ENCODE data around the gene PSG11. TPM values are rescaled to one million over a fixed set of nuclear protein-coding genes. Genes with fewer than 3 reads are reported as not detected.
"Not testable (repeated sequence)": the region's sequence is repeated elsewhere in the genome, so short reads cannot be mapped to it uniquely, and the experiment has no call there.

PSG11 gene
- total and polyA plus RNA-seq, 2 of the 13 experiments (the other 11 are each of a cell fraction or from before 2014, with no cell fraction given): not detected

DNA sequence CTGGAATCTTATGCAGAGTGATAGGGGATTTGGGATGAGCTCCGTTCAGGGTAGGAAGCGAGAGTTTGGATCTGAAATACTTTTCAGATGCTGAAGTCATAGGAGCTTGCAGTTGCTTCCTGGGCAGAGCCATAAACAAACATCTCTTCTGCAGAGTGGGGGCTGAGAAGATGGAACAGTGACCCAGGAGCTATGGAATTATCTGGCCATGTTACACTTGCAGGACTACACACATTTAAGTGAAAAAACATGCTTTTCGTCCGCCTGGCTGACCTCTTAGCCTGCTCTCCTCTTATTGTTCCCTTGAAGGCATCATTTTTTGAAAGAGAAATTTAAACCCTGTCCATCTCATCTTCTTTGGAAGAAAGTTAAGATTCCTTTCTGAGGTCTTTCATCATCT, 40.7 kb downstream of the PSG11 start:
- no peak overlapping the region for H3K9ac ChIP-seq (ENCODE audit: insufficient read depth, low read depth, low read length)
- no peak overlapping the region for H2AFZ ChIP-seq (ENCODE audit: low read length)
- H4K20me1 ChIP-seq (ENCODE audit: insufficient read depth, low read length): no peaks in the 10 kb centered on the region
- H3K4me3 ChIP-seq (replicated peaks in 1 of 3; ENCODE audit: insufficient read depth in 1 of 3, low read depth in 2 of 3, low read length in 3 of 3): no peak overlapping the region
- no peaks in the 10 kb centered on the region for H3K9me3 ChIP-seq (ENCODE audit: low read length)
- no peaks in the 10 kb centered on the region for H3K79me2 ChIP-seq (ENCODE audit: insufficient read depth, low read length)
- H3K4me2 ChIP-seq (ENCODE audit: low read depth, low read length): no peak overlapping the region
- no peak for FAIRE-seq
- H3K27ac ChIP-seq (ENCODE audit: extremely low read length, insufficient read depth, low read length): no peak overlapping the region
- ChIA-PET CTCF (ENCODE audit: low intra/inter-chr PET ratio, low total read pairs) (no interaction called here), POLR2A (no interaction called here)
- no peak for ATAC-seq
- H3K36me3 ChIP-seq (replicated peaks in 1 of 2; ENCODE audit: control insufficient read depth in 1 of 2, insufficient read depth in 2 of 2, low read length in 2 of 2): no peaks in the 10 kb centered on the region
- TF ChIP-seq SNRNP70 (IDR thresholded peaks at IDR 0.05; ENCODE audit: low read depth, low read length) (no peak), THYN1 (CRISPR knock-in tag; IDR thresholded peaks at IDR 0.05; ENCODE audit: borderline replicate concordance, low read depth) (no peak), ZNF543 (CRISPR knock-in tag; IDR thresholded peaks at IDR 0.05) (no peak), ZNF12 (CRISPR knock-in tag; IDR thresholded peaks at IDR 0.05) (no peak), RELA (CRISPR knock-in tag; IDR thresholded peaks at IDR 0.05) (no peak)
- TF ChIP-seq, protein P1, sequence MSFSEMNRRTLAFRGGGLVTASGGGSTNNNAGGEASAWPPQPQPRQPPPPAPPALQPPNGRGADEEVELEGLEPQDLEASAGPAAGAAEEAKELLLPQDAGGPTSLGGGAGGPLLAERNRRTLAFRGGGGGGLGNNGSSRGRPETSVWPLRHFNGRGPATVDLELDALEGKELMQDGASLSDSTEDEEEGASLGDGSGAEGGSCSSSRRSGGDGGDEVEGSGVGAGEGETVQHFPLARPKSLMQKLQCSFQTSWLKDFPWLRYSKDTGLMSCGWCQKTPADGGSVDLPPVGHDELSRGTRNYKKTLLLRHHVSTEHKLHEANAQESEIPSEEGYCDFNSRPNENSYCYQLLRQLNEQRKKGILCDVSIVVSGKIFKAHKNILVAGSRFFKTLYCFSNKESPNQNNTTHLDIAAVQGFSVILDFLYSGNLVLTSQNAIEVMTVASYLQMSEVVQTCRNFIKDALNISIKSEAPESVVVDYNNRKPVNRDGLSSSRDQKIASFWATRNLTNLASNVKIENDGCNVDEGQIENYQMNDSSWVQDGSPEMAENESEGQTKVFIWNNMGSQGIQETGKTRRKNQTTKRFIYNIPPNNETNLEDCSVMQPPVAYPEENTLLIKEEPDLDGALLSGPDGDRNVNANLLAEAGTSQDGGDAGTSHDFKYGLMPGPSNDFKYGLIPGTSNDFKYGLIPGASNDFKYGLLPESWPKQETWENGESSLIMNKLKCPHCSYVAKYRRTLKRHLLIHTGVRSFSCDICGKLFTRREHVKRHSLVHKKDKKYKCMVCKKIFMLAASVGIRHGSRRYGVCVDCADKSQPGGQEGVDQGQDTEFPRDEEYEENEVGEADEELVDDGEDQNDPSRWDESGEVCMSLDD (CRISPR knock-in tag; IDR thresholded peaks at IDR 0.05; ENCODE audit: borderline replicate concordance): no peak
- TF ChIP-seq, protein P2, sequence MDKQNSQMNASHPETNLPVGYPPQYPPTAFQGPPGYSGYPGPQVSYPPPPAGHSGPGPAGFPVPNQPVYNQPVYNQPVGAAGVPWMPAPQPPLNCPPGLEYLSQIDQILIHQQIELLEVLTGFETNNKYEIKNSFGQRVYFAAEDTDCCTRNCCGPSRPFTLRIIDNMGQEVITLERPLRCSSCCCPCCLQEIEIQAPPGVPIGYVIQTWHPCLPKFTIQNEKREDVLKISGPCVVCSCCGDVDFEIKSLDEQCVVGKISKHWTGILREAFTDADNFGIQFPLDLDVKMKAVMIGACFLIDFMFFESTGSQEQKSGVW (CRISPR knock-in tag; IDR thresholded peaks at IDR 0.05; ENCODE audit: borderline replicate concordance): no peak
- WGBS (ENCODE audit: low lambda C conversion rate): 0% methylated on average over 4 of the region's 4 CpGs
- H3K27me3 ChIP-seq (ENCODE audit: control insufficient read depth in 1 of 2, insufficient read depth in 2 of 2, low read length in 2 of 2): no peaks in the 10 kb centered on the region
- intact Hi-C loops (cut with micrococcal nuclease; ENCODE audit: unreplicated experiment) (no loop called here), in situ Hi-C loops (cut with HindIII; ENCODE audit: extremely low pct_ligation_motif_present, low pct_unique_long_range_greater_than_20kb) (no loop called here)
- no TSS peak for BruUV-seq (replicated peaks)
- no peak for DNase-seq (ENCODE audit: low spot score)
- H3K4me1 ChIP-seq (ENCODE audit: insufficient read depth, low read length): no peaks in the 10 kb centered on the region

DNA sequence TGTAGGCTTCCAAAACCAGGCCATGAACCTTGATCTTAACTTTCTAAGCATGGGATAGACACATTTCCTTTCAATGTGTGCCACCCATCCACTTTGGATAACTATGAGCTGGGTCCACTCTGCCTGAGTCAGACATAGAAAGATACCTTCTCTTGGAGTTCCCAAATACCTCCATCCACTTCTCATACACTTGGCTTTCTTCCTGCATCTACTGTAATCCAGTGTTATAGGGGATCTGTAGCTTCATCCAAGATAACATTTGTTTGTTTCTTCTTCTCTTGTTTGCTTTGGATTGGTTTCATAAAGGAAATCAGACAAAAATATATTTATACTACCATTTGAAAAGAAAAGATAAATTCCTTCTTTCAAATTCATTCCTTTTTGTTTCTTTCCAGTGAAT, 44.2 kb downstream of the PSG11 start:
- DNase-seq (ENCODE audit: low spot score); H3K79me2 ChIP-seq (ENCODE audit: insufficient read depth, low read length); H2AFZ ChIP-seq (ENCODE audit: low read length); H3K36me3 ChIP-seq (replicated peaks in 1 of 2; ENCODE audit: control insufficient read depth in 1 of 2, insufficient read depth in 2 of 2, low read length in 2 of 2); FAIRE-seq; POLR2A ChIA-PET; H3K27ac ChIP-seq (ENCODE audit: extremely low read length, insufficient read depth, low read length); H3K4me2 ChIP-seq (ENCODE audit: low read depth, low read length); H3K4me1 ChIP-seq (ENCODE audit: insufficient read depth, low read length); H3K9me3 ChIP-seq (ENCODE audit: low read length); intact Hi-C loops (cut with micrococcal nuclease; ENCODE audit: unreplicated experiment); ATAC-seq; H3K27me3 ChIP-seq (ENCODE audit: control insufficient read depth in 1 of 2, insufficient read depth in 2 of 2, low read length in 2 of 2); H3K9ac ChIP-seq (ENCODE audit: insufficient read depth, low read depth, low read length); CTCF ChIA-PET (ENCODE audit: low intra/inter-chr PET ratio, low total read pairs); H4K20me1 ChIP-seq (ENCODE audit: insufficient read depth, low read length); BruUV-seq (replicated peaks); in situ Hi-C loops (cut with HindIII; ENCODE audit: extremely low pct_ligation_motif_present, low pct_unique_long_range_greater_than_20kb); H3K4me3 ChIP-seq (replicated peaks in 1 of 3; ENCODE audit: insufficient read depth in 1 of 3, low read depth in 2 of 3, low read length in 3 of 3): not testable (repeated sequence)

DNA sequence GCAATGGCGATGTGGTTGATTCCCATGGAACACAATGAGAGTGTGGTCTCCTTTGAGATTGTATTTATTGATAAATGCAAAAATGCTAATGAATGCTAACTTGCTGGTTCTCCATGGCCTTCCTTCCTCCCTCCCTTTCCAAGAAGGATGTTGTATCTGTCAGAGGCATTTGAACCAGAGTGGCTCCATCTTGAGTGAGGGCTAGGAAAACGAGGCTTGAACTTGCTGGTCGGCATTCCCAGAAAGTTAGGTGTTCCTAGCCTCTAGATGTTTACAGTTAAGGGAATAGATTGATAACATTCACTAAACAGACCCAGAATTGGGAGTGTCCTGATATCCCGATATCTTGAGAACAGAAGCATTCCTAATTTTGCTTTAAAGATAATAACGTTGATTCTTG, 54.8 kb downstream of the PSG11 start:
- POLR2A ChIA-PET; H3K27ac ChIP-seq (ENCODE audit: extremely low read length, insufficient read depth, low read length); CTCF ChIA-PET (ENCODE audit: low intra/inter-chr PET ratio, low total read pairs); BruUV-seq (replicated peaks); H3K9ac ChIP-seq (ENCODE audit: insufficient read depth, low read depth, low read length); H3K4me2 ChIP-seq (ENCODE audit: low read depth, low read length); H2AFZ ChIP-seq (ENCODE audit: low read length); H3K27me3 ChIP-seq (ENCODE audit: control insufficient read depth in 1 of 2, insufficient read depth in 2 of 2, low read length in 2 of 2); ATAC-seq; H3K9me3 ChIP-seq (ENCODE audit: low read length); H3K4me1 ChIP-seq (ENCODE audit: insufficient read depth, low read length); H3K79me2 ChIP-seq (ENCODE audit: insufficient read depth, low read length); FAIRE-seq; in situ Hi-C loops (cut with HindIII; ENCODE audit: extremely low pct_ligation_motif_present, low pct_unique_long_range_greater_than_20kb); intact Hi-C loops (cut with micrococcal nuclease; ENCODE audit: unreplicated experiment); H4K20me1 ChIP-seq (ENCODE audit: insufficient read depth, low read length); DNase-seq (ENCODE audit: low spot score); H3K36me3 ChIP-seq (replicated peaks in 1 of 2; ENCODE audit: control insufficient read depth in 1 of 2, insufficient read depth in 2 of 2, low read length in 2 of 2); H3K4me3 ChIP-seq (replicated peaks in 1 of 3; ENCODE audit: insufficient read depth in 1 of 3, low read depth in 2 of 3, low read length in 3 of 3): not testable (repeated sequence)
- 5% methylated on average over 5 of the region's 5 CpGs for WGBS (ENCODE audit: low lambda C conversion rate)

Data from HepG2 (cell line).